Heart left ventricle (tissue), 16 donors: ENCODE data around the gene CAPRIN2. TPM values are rescaled to one million over a fixed set of nuclear protein-coding genes. Genes with fewer than 3 reads are reported as not detected.
A peak's percentile ranks its signal among the peaks of the same experiment; 100 is the strongest.

Experiments
- ATAC-seq, 4 donors: fragments of 200-7000 bp; cut with Tn5 transposase; one replicate each; pipeline ENCODE4 v1.9.1; 2020 to 2022; ENCODE audit warnings: moderate library complexity in 4 of 4, mild to moderate bottlenecking in 3 of 4, moderate number of reproducible peaks in 1 of 4
- DNase-seq, 5 donors: peaks; one replicate each; pipeline ENCODE4 v3.0.0-alpha.2; 2020
- H3K27ac ChIP-seq, 12 donors: fragments of 200-600 bp; sonication (generic) in 4 of 12; one replicate each; pipeline versions ENCODE4 v1.5.0 to v1.8.0; 2016 to 2022; ENCODE audit warnings: mild to moderate bottlenecking in 2 of 12
- H3K27me3 ChIP-seq, 9 donors: fragments of 200-600 bp; sonication (generic) in 2 of 9; one replicate each; pipeline versions ENCODE4 v1.5.1 to v1.8.0; 2016 to 2022; ENCODE audit warnings: mild to moderate bottlenecking in 3 of 9
- H3K36me3 ChIP-seq, 9 donors: fragments of 200-600 bp; sonication (generic) in 2 of 9; one replicate each; pipeline versions ENCODE4 v1.5.0 to v1.8.0; 2018 to 2022; ENCODE audit warnings: mild to moderate bottlenecking in 2 of 9
- H3K4me1 ChIP-seq, 12 donors: fragments of 200-600 bp; sonication (generic) in 4 of 12; one replicate each; pipeline versions ENCODE4 v1.5.0 to v1.8.0; 2016 to 2022; ENCODE audit warnings: mild to moderate bottlenecking in 3 of 12
- H3K4me3 ChIP-seq, 12 donors: fragments of 200-600 bp; sonication (generic) in 4 of 12; one replicate each; pipeline versions ENCODE4 v1.5.0 to v1.8.0; 2017 to 2022; ENCODE audit warnings: mild to moderate bottlenecking in 9 of 12, moderate library complexity in 4 of 12
- H3K9me3 ChIP-seq, 12 donors: fragments of 200-600 bp; sonication (generic) in 4 of 12; one replicate each; pipeline versions ENCODE4 v1.5.0 to v1.8.0; 2016 to 2022; ENCODE audit warnings: mild to moderate bottlenecking in 1 of 12
- CTCF ChIP-seq, 12 donors: fragments of 200-600 bp; sonication (generic) in 4 of 12; IDR thresholded peaks; one replicate each; pipeline versions ENCODE4 v1.5.0 to v1.8.0; 2018 to 2022; ENCODE audit warnings: antibody characterized with exemption in 12 of 12, mild to moderate bottlenecking in 5 of 12
- POLR2A ChIP-seq, 2 donors: fragments of 450-650 bp; IDR thresholded peaks; one replicate each; pipeline ENCODE4 v1.6.1; 2017; ENCODE audit warnings: antibody characterized with exemption in 2 of 2, mild to moderate bottlenecking in 2 of 2, moderate library complexity in 2 of 2
- WGBS, 4 donors: extraction: QIAGEN DNeasy Blood & Tissue Kit in 2 of 4; methylation state at CpG; one replicate each; pipeline versions ENCODE4 v1.1.5 to v1.1.7; 2013 to 2018; 5-methylcytosine and 5-hydroxymethylcytosine counted together
- intact Hi-C, 10 donors: fragments of 100-400 bp; cut with DNase I; formaldehyde crosslinking; loops; one replicate each; pipeline versions ENCODE4 v1.11.1 to v1.14.2; 2022
- polyA plus RNA-seq, 2 donors: library from polyadenylated mRNA; stranded (reverse); fragments of 200-250 nt; gene quantifications; one replicate each; pipeline ENCODE4 v1.2.3, GENCODE V29; 2013
- total RNA-seq, 9 donors: library from RNA; depleted of rRNA in 2 of 9; stranded (reverse); fragments of >200 nt in 2 of 9; fragmentation: NEBNext Ultra II Directional in 3 of 9; extraction: Animal tissue kit (Norgen Biotek cat#: 25700) in 3 of 9; gene quantifications; one replicate each; pipeline versions ENCODE4 v1.1.0 to v1.2.4, GENCODE V29; 2016 to 2023
- donor health status: ischemic (EF 13 %, LVEDD 7.1; RV severe dilation, severe dysfunction).
- donor health status: healthy with polysubstance abuse.
- donor health status: DM: no; HTN: yes; CAD: no.
- donor health status: DM: no; HTN: no; CAD: no.
- donor health status: ischemic (EF 25% LVEDD 6.9; RV normal size, moderate dysfunction).
- donor health status: ischemic (EF 25% LVEDD 5.7; RV mildly dilated, moderate dysfunction).
- donor health status: healthy.
- donor health status: DM: yes; HTN: yes; CAD: no.
- donor health status: ischemic (EF 35%, LVEDD 5.7; RV mildly dilated, moderate dysfunction).
- donor health status: nonischemic (EF 11% LVEDD 7.7; RV severe dilation, severe dysfunction).
- donor health status: DM: yes; HTN: yes; CAD: no.
- donor health status: PGD.
- donor health status: ischemic (EF 29% LVEDD 5.4; RV normal size, mild dysfunction).
- donor health status: nonischemic (EF 23%, LVEDD 6.1; RV moderate dilation, normal function).

Gene CAPRIN2
- total and polyA plus RNA-seq, 11 donors = 9.9 to 33.6 (median 29.0) TPM

GRCh38 chr12:30692470-30692869 is 62.3 kb downstream of the CAPRIN2 start:
- ATAC-seq (no peak), DNase-seq (no peak)
- H3K4me1 ChIP-seq = peaks cover 0 to 42% (median 26%) of the 10 kb centered on the region in 12 donors
- H3K36me3 ChIP-seq = peaks cover 0 to 11% (median 0%) of the 10 kb centered on the region in 9 donors
- TF ChIP-seq CTCF (IDR thresholded peaks at IDR 0.05) (no peak), POLR2A (IDR thresholded peaks at IDR 0.05) (no peak)
- no peak overlapping the region for H3K27ac ChIP-seq
- intact Hi-C loops = loop anchor here in 4 of 10 donors (5.0 to 10.0 kb wide), 4 partner anchors 60 to 1308 kb away; partner anchors contain the start of genes CAPRIN2 (in 1 of the 4) and ERGIC2 (in 1 of the 4)
- H3K27me3 ChIP-seq = no peaks in the 10 kb centered on the region
- WGBS, 4 donors = 74 to 80% (median 78%) methylated on average over 5 of the region's 5 CpGs
- H3K9me3 ChIP-seq = no peaks in the 10 kb centered on the region
- no peak overlapping the region for H3K4me3 ChIP-seq

- ATAC-seq = peak; percentile 62 to 85 (median 70)
- DNase-seq = peak in 3 of 5 donors; percentile 15 to 46 (median 34)
- H3K4me1 ChIP-seq = peaks cover 0 to 39% (median 24%) of the 10 kb centered on the region in 12 donors
- intact Hi-C loops = loop anchor here in 4 of 10 donors (5.0 to 10.0 kb wide), 4 partner anchors 61 to 1306 kb away; partner anchors contain the start of genes CAPRIN2 (in 1 of the 4) and ERGIC2 (in 1 of the 4)
- no peaks in the 10 kb centered on the region for H3K9me3 ChIP-seq
- 25 to 43% (median 37%) methylated on average over 4 of the region's 4 CpGs for WGBS, 4 donors
- no peaks in the 10 kb centered on the region for H3K27me3 ChIP-seq
- H3K27ac ChIP-seq = peak overlapping the region in 2 of 12 donors; percentile 16 to 48
- TF ChIP-seq CTCF (IDR thresholded peaks at IDR 0.05) = no peak
- no peak for TF ChIP-seq POLR2A (IDR thresholded peaks at IDR 0.05)
- H3K4me3 ChIP-seq = no peak overlapping the region
- H3K36me3 ChIP-seq = peaks cover 0 to 12% (median under 1%) of the 10 kb centered on the region in 9 donors
Measured at GRCh38 chr12:30691122-30691879, 63.5 kb downstream of the CAPRIN2 start.

GRCh38 chr12:30687265-30687986 is 67.3 kb downstream of the CAPRIN2 start:
- Histone ChIP-seq H3K9me3 (no peaks in the 10 kb centered on the region), H3K4me1 (peaks cover 0 to 24% (median 7%) of the 10 kb centered on the region in 12 donors), H3K27ac (no peak overlapping the region), H3K27me3 (no peaks in the 10 kb centered on the region), H3K36me3 (peaks cover 0 to 49% (median 22%) of the 10 kb centered on the region in 9 donors), H3K4me3 (no peak overlapping the region)
- 85 to 94% (median 93%) methylated on average over 2 of the region's 2 CpGs for WGBS, 4 donors
- DNase-seq (no peak), ATAC-seq (no peak)
- intact Hi-C loops = no loop called here
- TF ChIP-seq CTCF (IDR thresholded peaks at IDR 0.05) = no peak
- no peak for TF ChIP-seq POLR2A (IDR thresholded peaks at IDR 0.05)

GRCh38 chr12:30679241-30679640 is 75.5 kb downstream of the CAPRIN2 start:
- ATAC-seq (no peak), DNase-seq (no peak)
- H3K9me3 ChIP-seq = no peaks in the 10 kb centered on the region
- TF ChIP-seq POLR2A (IDR thresholded peaks at IDR 0.05) (no peak), CTCF (IDR thresholded peaks at IDR 0.05) (no peak)
- peaks cover 0 to 100% (median 72%) of the 10 kb centered on the region in 9 donors for H3K36me3 ChIP-seq
- peaks cover 0 to 30% (median 0%) of the 10 kb centered on the region in 12 donors for H3K4me1 ChIP-seq
- H3K4me3 ChIP-seq = no peak overlapping the region
- H3K27ac ChIP-seq = peak overlapping the region in 1 of 12 donors; percentile 69
- WGBS, 4 donors = 85 to 95% (median 89%) methylated on average over 1 of the region's 1 CpG
- H3K27me3 ChIP-seq = no peaks in the 10 kb centered on the region
- intact Hi-C loops = no loop called here
